Transverse colon (tissue), 4 donors: ENCODE results near the gene FRMD6. TPM values are rescaled to one million over a fixed set of nuclear protein-coding genes. Genes with fewer than 3 reads are reported as not detected.

Experiments
- DNase-seq: peaks from one replicate; pipeline ENCODE4 v3.0.0-alpha.2; 2019
- H3K27ac ChIP-seq, 4 donors: fragments of 200-600 bp; sonication (generic); 2 replicates each; pipeline ENCODE4 v1.5.1; 2016 to 2018; ENCODE audit warnings: inconsistent platforms in 4 of 4
- H3K27me3 ChIP-seq: fragments of 200-600 bp; sonication (generic); 2 replicates; pipeline ENCODE4 v1.5.1; 2017; ENCODE audit warnings: inconsistent platforms
- H3K36me3 ChIP-seq, 4 donors: fragments of 200-600 bp; sonication (generic); 2 replicates each; pipeline ENCODE4 v1.5.1; 2017 to 2019; ENCODE audit warnings: inconsistent platforms in 4 of 4
- H3K4me1 ChIP-seq, 4 donors: fragments of 200-600 bp; sonication (generic); 2 replicates each; pipeline ENCODE4 v1.5.1; 2017 to 2020; ENCODE audit warnings: inconsistent platforms in 4 of 4
- H3K4me3 ChIP-seq, 4 donors: fragments of 200-600 bp; sonication (generic); 1 replicate in 1 of 4; 2 replicates in 3 of 4; pipeline versions ENCODE4 v1.5.1 to v1.6.1; 2017 to 2019; ENCODE audit warnings: inconsistent platforms in 4 of 4
- H3K9me3 ChIP-seq, 2 donors: fragments of 200-600 bp; sonication (generic); 2 replicates each; pipeline ENCODE4 v1.5.1; 2017 to 2019; ENCODE audit warnings: inconsistent platforms in 2 of 2
- EP300 ChIP-seq: sonication (generic); formaldehyde crosslinking; IDR thresholded peaks from one replicate; pipeline ENCODE4 v1.6.1; 2017; ENCODE audit warnings: antibody characterized with exemption, low read depth
- POLR2A ChIP-seq: fragments of 450-650 bp; IDR thresholded peaks from one replicate; pipeline ENCODE4 v1.6.1; 2016; ENCODE audit warnings: antibody characterized with exemption, mild to moderate bottlenecking, moderate library complexity
- POLR2AphosphoS5 ChIP-seq, 3 donors: sonication (generic); formaldehyde crosslinking; IDR thresholded peaks; one replicate each; pipeline ENCODE4 v1.6.1; 2016; ENCODE audit warnings: antibody characterized with exemption in 3 of 3
- WGBS, 2 donors: methylation state at CpG; one replicate each; pipeline ENCODE4 v1.1.5; 2018; ENCODE audit warnings: low coverage in 1 of 2; 5-methylcytosine and 5-hydroxymethylcytosine counted together
- in situ Hi-C, 4 donors: fragments of 200-750 bp; cut with MboI; loops; one replicate each; pipeline versions ENCODE4 v1.15.0 to v1.15.1; 2017; ENCODE audit warnings: low sequenced_read_pairs in 3 of 4, low pct_ligation_motif_present in 1 of 4, low pct_unique_long_range_greater_than_20kb in 1 of 4
- intact Hi-C: fragments of 100-400 bp; cut with DNase I; formaldehyde crosslinking; loops from one replicate; pipeline ENCODE4 v1.15.1; 2023; ENCODE audit warnings: low total_unique reads
- total RNA-seq, 4 donors: library from RNA; depleted of rRNA; stranded (reverse); fragments of >200 nt; gene quantifications; one replicate each; pipeline ENCODE4 v1.1.0, GENCODE V29; 2016
- TF ChIP-seq, protein P1 (sequence below), 5 experiments: fragments of 200-600 bp in 3 of 5; fragments of 450-650 bp in 2 of 5; sonication (generic) in 3 of 5; IDR thresholded peaks; 1 replicate in 2 of 5; 2 replicates in 3 of 5; pipeline ENCODE4 v1.5.1; 2016 to 2017; ENCODE audit warnings: antibody characterized with exemption in 5 of 5, inconsistent platforms in 3 of 5, mild to moderate bottlenecking in 2 of 5, moderate library complexity in 1 of 5

FRMD6 gene
- total RNA-seq, 4 donors from 2014 or later = 8.4 to 21.7 (median 11.7) TPM

- no peak overlapping the region for H3K4me3 ChIP-seq
- WGBS, 2 donors = 67 to 71% methylated on average over 6 of the region's 6 CpGs
- no peaks in the 10 kb centered on the region for H3K9me3 ChIP-seq
- H3K36me3 ChIP-seq = no peaks in the 10 kb centered on the region
- no peak for DNase-seq
- H3K27ac ChIP-seq = no peak overlapping the region
- TF ChIP-seq EP300 (no peak), POLR2AphosphoS5 (IDR thresholded peaks at IDR 0.05) (no peak), POLR2A (no peak)
- TF ChIP-seq, protein P1, sequence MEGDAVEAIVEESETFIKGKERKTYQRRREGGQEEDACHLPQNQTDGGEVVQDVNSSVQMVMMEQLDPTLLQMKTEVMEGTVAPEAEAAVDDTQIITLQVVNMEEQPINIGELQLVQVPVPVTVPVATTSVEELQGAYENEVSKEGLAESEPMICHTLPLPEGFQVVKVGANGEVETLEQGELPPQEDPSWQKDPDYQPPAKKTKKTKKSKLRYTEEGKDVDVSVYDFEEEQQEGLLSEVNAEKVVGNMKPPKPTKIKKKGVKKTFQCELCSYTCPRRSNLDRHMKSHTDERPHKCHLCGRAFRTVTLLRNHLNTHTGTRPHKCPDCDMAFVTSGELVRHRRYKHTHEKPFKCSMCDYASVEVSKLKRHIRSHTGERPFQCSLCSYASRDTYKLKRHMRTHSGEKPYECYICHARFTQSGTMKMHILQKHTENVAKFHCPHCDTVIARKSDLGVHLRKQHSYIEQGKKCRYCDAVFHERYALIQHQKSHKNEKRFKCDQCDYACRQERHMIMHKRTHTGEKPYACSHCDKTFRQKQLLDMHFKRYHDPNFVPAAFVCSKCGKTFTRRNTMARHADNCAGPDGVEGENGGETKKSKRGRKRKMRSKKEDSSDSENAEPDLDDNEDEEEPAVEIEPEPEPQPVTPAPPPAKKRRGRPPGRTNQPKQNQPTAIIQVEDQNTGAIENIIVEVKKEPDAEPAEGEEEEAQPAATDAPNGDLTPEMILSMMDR (IDR thresholded peaks at IDR 0.05) = no peak
- H3K4me1 ChIP-seq = peaks cover 0 to 13% (median 6%) of the 10 kb centered on the region in 4 donors
- in situ Hi-C loops (loop anchor here in 2 of 4 donors (10.0 to 25.0 kb wide), 2 partner anchors 116 to 304 kb away; no protein-coding TSS in a partner anchor), intact Hi-C loops (loop anchor here (10.0 kb wide), 1 partner anchor 374 kb away; no protein-coding TSS in a partner anchor)
- H3K27me3 ChIP-seq = peaks cover 22% of the 10 kb centered on the region
Measured at GRCh38 chr14:51658441-51659173, 6.9 kb downstream of the FRMD6 start.

DNA sequence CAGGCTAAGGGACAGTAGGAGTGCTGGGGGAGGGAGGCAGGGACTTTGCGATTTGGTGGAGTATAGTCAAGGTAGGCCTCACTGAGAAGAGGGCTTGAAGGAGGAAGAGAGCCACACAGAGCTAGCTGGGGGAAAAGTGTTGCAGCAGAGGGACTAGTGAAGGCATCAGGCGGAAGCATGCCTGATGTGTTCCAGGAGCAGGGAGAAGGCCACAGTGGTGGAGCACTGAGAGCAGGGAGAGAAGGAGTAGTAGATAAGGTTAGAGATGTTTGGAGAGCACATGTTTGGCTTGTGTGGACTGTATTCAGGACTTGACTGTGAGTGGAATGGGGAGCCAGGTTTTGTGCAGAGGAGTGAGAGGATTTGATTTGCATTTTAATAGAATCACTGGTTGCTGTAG lies 9.0 kb downstream of the FRMD6 start:
- no peaks in the 10 kb centered on the region for H3K9me3 ChIP-seq
- no peak overlapping the region for H3K27ac ChIP-seq
- DNase-seq = no peak
- H3K27me3 ChIP-seq = peaks cover 3% of the 10 kb centered on the region
- no peak overlapping the region for H3K4me3 ChIP-seq
- peaks cover 0 to 8% (median 3%) of the 10 kb centered on the region in 4 donors for H3K4me1 ChIP-seq
- intact Hi-C loops (no loop called here), in situ Hi-C loops (loop anchor here in 1 of 4 donors (25.0 kb wide), 1 partner anchor 302 kb away; no protein-coding TSS in a partner anchor)
- 94% methylated on average over 2 of the region's 2 CpGs; no CpG with 5 or more reads in 1 of the 2 donors for WGBS, 2 donors
- no peak for TF ChIP-seq POLR2A
- no peak for TF ChIP-seq POLR2AphosphoS5 (IDR thresholded peaks at IDR 0.05)
- TF ChIP-seq, protein P1 (IDR thresholded peaks at IDR 0.05) = no peak
- no peak for TF ChIP-seq EP300
- no peaks in the 10 kb centered on the region for H3K36me3 ChIP-seq

- no peak overlapping the region for H3K27ac ChIP-seq
- H3K4me1 ChIP-seq = peaks cover 0 to 8% (median 3%) of the 10 kb centered on the region in 4 donors
- no peaks in the 10 kb centered on the region for H3K36me3 ChIP-seq
- H3K4me3 ChIP-seq = no peak overlapping the region
- H3K27me3 ChIP-seq = peaks cover under 1% of the 10 kb centered on the region
- no peaks in the 10 kb centered on the region for H3K9me3 ChIP-seq
- TF ChIP-seq EP300 (no peak), POLR2A (no peak)
- in situ Hi-C loops (loop anchor here in 1 of 4 donors (25.0 kb wide), 1 partner anchor 301 kb away; no protein-coding TSS in a partner anchor), intact Hi-C loops (no loop called here)
- no peak for DNase-seq
Measured at GRCh38 chr14:51661504-51661903, 9.8 kb downstream of the FRMD6 start.

DNA sequence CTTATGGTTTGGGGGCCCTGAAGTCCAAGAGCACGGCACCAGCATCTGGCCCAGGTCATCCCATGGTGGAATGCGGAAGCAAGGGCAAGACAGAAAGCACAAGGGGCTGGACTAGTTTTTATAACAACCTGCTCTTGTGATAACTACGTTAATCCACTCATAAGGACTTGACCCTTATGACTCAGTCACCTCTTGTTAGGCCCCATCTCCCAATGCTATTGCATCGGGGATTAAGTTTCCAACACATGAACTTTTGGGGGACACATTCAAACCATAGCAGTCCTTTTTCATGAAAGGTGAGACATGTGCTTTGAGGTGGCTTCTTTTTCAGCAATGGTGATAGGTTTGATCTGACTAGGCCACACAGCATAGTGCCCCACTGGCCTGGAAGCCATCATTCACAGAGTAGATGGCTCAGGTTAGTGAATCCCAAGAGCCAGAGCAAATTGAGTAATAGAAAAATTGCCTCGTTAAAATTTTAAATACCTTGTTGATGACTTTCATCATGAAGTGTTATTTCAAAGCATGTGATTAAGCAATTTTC lies 12.1 kb downstream of the FRMD6 start:
- H3K9me3 ChIP-seq = no peaks in the 10 kb centered on the region
- H3K4me3 ChIP-seq = no peak overlapping the region
- H3K27me3 ChIP-seq = no peaks in the 10 kb centered on the region
- in situ Hi-C loops = loop anchor here in 1 of 4 donors (25.0 kb wide), 1 partner anchor 298 kb away; no protein-coding TSS in a partner anchor
- DNase-seq = no peak
- no peaks in the 10 kb centered on the region for H3K4me1 ChIP-seq
- TF ChIP-seq POLR2A (no peak), POLR2AphosphoS5 (IDR thresholded peaks at IDR 0.05) (no peak), EP300 (no peak)
- TF ChIP-seq, protein P1 (IDR thresholded peaks at IDR 0.05) = no peak
- H3K36me3 ChIP-seq = no peaks in the 10 kb centered on the region
- intact Hi-C loops = no loop called here
- WGBS, 2 donors = 89% methylated on average over 1 to 5 of the region's 5 CpGs
- no peak overlapping the region for H3K27ac ChIP-seq
